ENCODE results near the gene ACYP2. TPM values are rescaled to one million over a fixed set of nuclear protein-coding genes. Genes with fewer than 3 reads are reported as not detected.

ACYP2 gene
- total RNA-seq, 4 donors from 2014 or later: 8.4 to 14.0 (median 9.8) TPM

GRCh38 chr2:54310311-54310710 is 194.9 kb downstream of the ACYP2 start:
- Histone ChIP-seq H3K4me1 (no peaks in the 10 kb centered on the region), H3K4me3 (no peak overlapping the region), H3K27ac (no peak overlapping the region)

GRCh38 chr2:54310961-54311360 is 195.5 kb downstream of the ACYP2 start:
- TF ChIP-seq POLR2A (IDR thresholded peaks at IDR 0.05) (no peak), CTCF (IDR thresholded peaks at IDR 0.05) (no peak)
- no peak overlapping the region for H3K27ac ChIP-seq
- H3K27me3 ChIP-seq: no peaks in the 10 kb centered on the region
- no peaks in the 10 kb centered on the region for H3K9me3 ChIP-seq
- H3K4me3 ChIP-seq: no peak overlapping the region
- no peaks in the 10 kb centered on the region for H3K4me1 ChIP-seq
- H3K36me3 ChIP-seq: no peaks in the 10 kb centered on the region
- DNase-seq: no peak

More at GRCh38 chr2:54310311-54310710, 194.9 kb downstream of the ACYP2 start:
- Histone ChIP-seq H3K9me3 (no peaks in the 10 kb centered on the region), H3K27me3 (no peaks in the 10 kb centered on the region), H3K36me3 (no peaks in the 10 kb centered on the region)
- DNase-seq: no peak
- TF ChIP-seq POLR2A (IDR thresholded peaks at IDR 0.05) (no peak), CTCF (IDR thresholded peaks at IDR 0.05) (no peak)

GRCh38 chr2:54313147-54313546 is 197.7 kb downstream of the ACYP2 start:
- no peaks in the 10 kb centered on the region for H3K27me3 ChIP-seq
- H3K4me1 ChIP-seq: no peaks in the 10 kb centered on the region
- no peak overlapping the region for H3K4me3 ChIP-seq
- H3K9me3 ChIP-seq: no peaks in the 10 kb centered on the region
- H3K36me3 ChIP-seq: no peaks in the 10 kb centered on the region
- no peak for DNase-seq
- TF ChIP-seq CTCF (IDR thresholded peaks at IDR 0.05) (no peak), POLR2A (IDR thresholded peaks at IDR 0.05) (no peak)
- H3K27ac ChIP-seq: no peak overlapping the region

- TF ChIP-seq CTCF (IDR thresholded peaks at IDR 0.05): no peak
- TF ChIP-seq POLR2A (IDR thresholded peaks at IDR 0.05): no peak
Observed at GRCh38 chr2:54317973-54318372, 202.6 kb downstream of the ACYP2 start.

GRCh38 chr2:54318821-54319220 is 203.4 kb downstream of the ACYP2 start:
- Histone ChIP-seq H3K27me3 (no peaks in the 10 kb centered on the region), H3K4me1 (no peaks in the 10 kb centered on the region)

More at GRCh38 chr2:54317973-54318372, 202.6 kb downstream of the ACYP2 start:
- Histone ChIP-seq H3K27me3 (no peaks in the 10 kb centered on the region), H3K4me1 (no peaks in the 10 kb centered on the region), H3K4me3 (no peak overlapping the region), H3K27ac (no peak overlapping the region), H3K9me3 (no peaks in the 10 kb centered on the region), H3K36me3 (no peaks in the 10 kb centered on the region)
- DNase-seq: no peak

More at GRCh38 chr2:54318821-54319220, 203.4 kb downstream of the ACYP2 start:
- Histone ChIP-seq H3K36me3 (no peaks in the 10 kb centered on the region), H3K27ac (no peak overlapping the region), H3K9me3 (no peaks in the 10 kb centered on the region), H3K4me3 (no peak overlapping the region)
- DNase-seq: no peak
- TF ChIP-seq POLR2A (IDR thresholded peaks at IDR 0.05): no peak
- TF ChIP-seq CTCF (IDR thresholded peaks at IDR 0.05): no peak

Measured in Peyer's patch (tissue), 4 donors.